Naive thymus-derived CD8-positive, alpha-beta T cell (primary cell): ENCODE measurements around the gene BIN1. TPM values are rescaled to one million over a fixed set of nuclear protein-coding genes. Genes with fewer than 3 reads are reported as not detected.

Experiments
- ATAC-seq, 2 donors: fragments of 150-1000 bp; cut with Tn5 transposase in 1 of 2; sonication (Bioruptor Pico), chemical (Tn5 transposase) in 1 of 2; 1 replicate in 1 of 2; 2 replicates in 1 of 2; pipeline ENCODE4 v1.10.0; 2021; ENCODE audit warnings: mild to moderate bottlenecking in 2 of 2, moderate library complexity in 2 of 2
- POLR2A ChIA-PET: fragments of 350-600 bp; sonication (Branson Sonifier 250); formaldehyde crosslinking; loops from one replicate; lab custom pipeline; 2021; ENCODE audit warnings: antibody characterized with exemption; lab: Charles Lee
- DNase-seq, 10 donors: peaks; one replicate each; pipeline versions ENCODE4 v3.0.0 to v3.0.0-alpha.2; 2020 to 2022
- H3K27ac Mint-ChIP-seq, 10 donors: one replicate each; pipeline ENCODE4 v1.8.0; 2020 to 2022; ENCODE audit warnings: mild to moderate bottlenecking in 10 of 10, mixed read lengths in 10 of 10, moderate library complexity in 4 of 10, inconsistent platforms in 1 of 10
- H3K27me3 Mint-ChIP-seq, 5 donors: one replicate each; pipeline ENCODE4 v1.8.0; 2021 to 2022; ENCODE audit warnings: mixed read lengths in 5 of 5
- H3K36me3 Mint-ChIP-seq, 3 donors: one replicate each; pipeline ENCODE4 v1.8.0; 2020 to 2022; ENCODE audit warnings: mixed read lengths in 3 of 3, mild to moderate bottlenecking in 2 of 3, inconsistent platforms in 1 of 3
- H3K4me1 Mint-ChIP-seq, 4 donors: one replicate each; pipeline ENCODE4 v1.8.0; 2021 to 2022; ENCODE audit warnings: mixed read lengths in 4 of 4
- H3K4me3 Mint-ChIP-seq, 10 donors: one replicate each; pipeline ENCODE4 v1.8.0; 2020 to 2022; ENCODE audit warnings: mild to moderate bottlenecking in 10 of 10, mixed read lengths in 10 of 10, moderate library complexity in 6 of 10, inconsistent platforms in 1 of 10
- H3K9me3 Mint-ChIP-seq, 9 donors: one replicate each; pipeline ENCODE4 v1.8.0; 2020 to 2022; ENCODE audit warnings: mixed read lengths in 9 of 9, mild to moderate bottlenecking in 3 of 9, inconsistent platforms in 1 of 9, moderate library complexity in 1 of 9
- polyA plus RNA-seq, 3 donors: library from polyadenylated mRNA; unstranded; fragments of 300-500 nt; fragmentation: Illumina TruSeq; gene quantifications; one replicate each; pipeline ENCODE4 v1.2.3, GENCODE V29; 2021
- total RNA-seq, 8 experiments: library from RNA in 2 of 8; stranded (reverse) in 2 of 8; gene quantifications; one replicate each; pipeline ENCODE4 v1.2.3 and lab custom pipeline; 2021 to 2026

BIN1 gene
- total and polyA plus RNA-seq, 5 experiments from 2014 or later: 130 to 189 (median 156) TPM

GRCh38 chr2:127108090-127108523 lies 1.2 kb upstream of the BIN1 start:
- peak overlapping the region; percentile 81 to 96 (median 90) for H3K4me3 Mint-ChIP-seq
- H3K27me3 Mint-ChIP-seq: peaks cover 0 to 9% (median 1%) of the 10 kb centered on the region in 5 donors
- ATAC-seq: no peak
- no peaks in the 10 kb centered on the region for H3K36me3 Mint-ChIP-seq
- no peak for DNase-seq
- H3K27ac Mint-ChIP-seq: peak overlapping the region in 4 of 10 donors; percentile 43 to 70 (median 52)
- H3K4me1 Mint-ChIP-seq: peaks cover 4 to 10% (median 8%) of the 10 kb centered on the region in 4 donors
- no peaks in the 10 kb centered on the region for H3K9me3 Mint-ChIP-seq
- POLR2A ChIA-PET: interaction anchor here (3.7 to 4.6 kb wide), 2 partner anchors 23 to 27 kb away, joined by 29 to 35 read pairs; no protein-coding TSS in a partner anchor

GRCh38 chr2:127107622-127107999 lies 657 bp upstream of the BIN1 start:
- DNase-seq: peak in 2 of 10 donors; percentile 19
- Mint-ChIP-seq H3K27ac (peak overlapping the region in 5 of 10 donors; percentile 27 to 70 (median 35)), H3K36me3 (no peaks in the 10 kb centered on the region), H3K4me3 (peak overlapping the region; percentile 81 to 96 (median 90)), H3K4me1 (peaks cover 6 to 10% (median 8%) of the 10 kb centered on the region in 4 donors), H3K27me3 (peaks cover 0 to 7% (median 1%) of the 10 kb centered on the region in 5 donors), H3K9me3 (no peaks in the 10 kb centered on the region)
- POLR2A ChIA-PET: interaction anchor here (0.7 to 4.6 kb wide), 5 partner anchors 11 to 37 kb away, joined by 3 to 35 read pairs (median 3); no protein-coding TSS in a partner anchor
- peak; percentile 28 to 29 for ATAC-seq

GRCh38 chr2:127106457-127106990 lies 430 bp downstream of the BIN1 start:
- ATAC-seq: peak in 1 of 2 donors; percentile 42
- H3K36me3 Mint-ChIP-seq: no peaks in the 10 kb centered on the region
- peak overlapping the region; percentile 67 to 92 (median 77) for H3K4me3 Mint-ChIP-seq
- POLR2A ChIA-PET: interaction anchor here (0.9 to 4.6 kb wide), 5 partner anchors 10 to 38 kb away, joined by 3 to 35 read pairs (median 8); no protein-coding TSS in a partner anchor
- DNase-seq: peak in 2 of 10 donors; percentile 31 to 32
- peaks cover 0 to 7% (median 0%) of the 10 kb centered on the region in 5 donors for H3K27me3 Mint-ChIP-seq
- peaks cover 8 to 10% (median 9%) of the 10 kb centered on the region in 4 donors for H3K4me1 Mint-ChIP-seq
- no peaks in the 10 kb centered on the region for H3K9me3 Mint-ChIP-seq
- H3K27ac Mint-ChIP-seq: no peak overlapping the region

GRCh38 chr2:127105656-127106456 lies 1.1 kb downstream of the BIN1 start:
- Mint-ChIP-seq H3K27ac (peak overlapping the region in 1 of 10 donors; percentile 56), H3K4me3 (peak overlapping the region; percentile 67 to 92 (median 77)), H3K36me3 (no peaks in the 10 kb centered on the region), H3K27me3 (peaks cover 0 to 4% (median 0%) of the 10 kb centered on the region in 5 donors), H3K9me3 (no peaks in the 10 kb centered on the region), H3K4me1 (peaks cover 8 to 10% (median 9%) of the 10 kb centered on the region in 4 donors)
- DNase-seq (peak in 1 of 10 donors; percentile 15), ATAC-seq (peak in 1 of 2 donors; percentile 19)
- POLR2A ChIA-PET: interaction anchor here (1.7 to 4.6 kb wide), 3 partner anchors 21 to 38 kb away, joined by 8 to 35 read pairs (median 29); no protein-coding TSS in a partner anchor

GRCh38 chr2:127104881-127105655 lies 1.9 kb downstream of the BIN1 start:
- Mint-ChIP-seq H3K27ac (no peak overlapping the region), H3K4me3 (peak overlapping the region in 8 of 10 donors; percentile 49 to 92 (median 64)), H3K4me1 (peaks cover 8 to 10% (median 9%) of the 10 kb centered on the region in 4 donors), H3K9me3 (no peaks in the 10 kb centered on the region), H3K27me3 (peaks cover 0 to 2% (median 0%) of the 10 kb centered on the region in 5 donors), H3K36me3 (no peaks in the 10 kb centered on the region)
- POLR2A ChIA-PET: interaction anchor here (1.7 to 4.6 kb wide), 3 partner anchors 20 to 37 kb away, joined by 8 to 35 read pairs (median 29); no protein-coding TSS in a partner anchor
- ATAC-seq (no peak), DNase-seq (no peak)

- POLR2A ChIA-PET: interaction anchor here (4.6 kb wide), 1 partner anchor 19 kb away, joined by 35 read pairs; no protein-coding TSS in a partner anchor
- Mint-ChIP-seq H3K9me3 (no peaks in the 10 kb centered on the region), H3K4me3 (peak overlapping the region in 9 of 10 donors; percentile 15 to 68 (median 45)), H3K4me1 (peaks cover 5 to 10% (median 9%) of the 10 kb centered on the region in 4 donors), H3K36me3 (no peaks in the 10 kb centered on the region), H3K27ac (no peak overlapping the region), H3K27me3 (no peaks in the 10 kb centered on the region)
- no peak for DNase-seq
- no peak for ATAC-seq
Observed at GRCh38 chr2:127104166-127104660, 2.7 kb downstream of the BIN1 start.

GRCh38 chr2:127103243-127104165 lies 3.5 kb downstream of the BIN1 start:
- Mint-ChIP-seq H3K4me1 (peaks cover 5 to 10% (median 9%) of the 10 kb centered on the region in 4 donors), H3K36me3 (no peaks in the 10 kb centered on the region), H3K27me3 (no peaks in the 10 kb centered on the region), H3K4me3 (peak overlapping the region in 1 of 10 donors; percentile 21), H3K9me3 (no peaks in the 10 kb centered on the region), H3K27ac (no peak overlapping the region)
- DNase-seq (no peak), ATAC-seq (no peak)
- POLR2A ChIA-PET: interaction anchor here (0.7 kb wide), 1 partner anchor 10 kb away, joined by 3 read pairs; no protein-coding TSS in a partner anchor

GRCh38 chr2:127102521-127103242 lies 4.3 kb downstream of the BIN1 start:
- ATAC-seq (no peak), DNase-seq (no peak)
- Mint-ChIP-seq H3K4me1 (peaks cover 3 to 8% (median 6%) of the 10 kb centered on the region in 4 donors), H3K4me3 (no peak overlapping the region), H3K9me3 (no peaks in the 10 kb centered on the region), H3K27me3 (no peaks in the 10 kb centered on the region), H3K27ac (peak overlapping the region in 2 of 10 donors; percentile 4 to 45), H3K36me3 (no peaks in the 10 kb centered on the region)
- POLR2A ChIA-PET: interaction anchor here (0.7 kb wide), 1 partner anchor 11 kb away, joined by 3 read pairs; no protein-coding TSS in a partner anchor

GRCh38 chr2:127101756-127102477 lies 5.0 kb downstream of the BIN1 start:
- Mint-ChIP-seq H3K36me3 (no peaks in the 10 kb centered on the region), H3K9me3 (no peaks in the 10 kb centered on the region), H3K27ac (peak overlapping the region in 1 of 10 donors; percentile 69), H3K27me3 (no peaks in the 10 kb centered on the region), H3K4me1 (peaks cover 0 to 5% (median 4%) of the 10 kb centered on the region in 4 donors), H3K4me3 (no peak overlapping the region)
- ATAC-seq (no peak), DNase-seq (no peak)
- POLR2A ChIA-PET: interaction anchor here (1.0 to 1.1 kb wide), 2 partner anchors 17 to 22 kb away, joined by 3 to 4 read pairs; no protein-coding TSS in a partner anchor
